ENCODE data around the gene CALCOCO1. TPM values are rescaled to one million over a fixed set of nuclear protein-coding genes. Genes with fewer than 3 reads are reported as not detected.
"Not testable (repeated sequence)": the region's sequence is repeated elsewhere in the genome, so short reads cannot be mapped to it uniquely, and the experiment has no call there.

The CALCOCO1 gene
- total and polyA plus RNA-seq, 8 donors, result 74.8 to 186 (median 134) TPM

GRCh38 chr12:53683983-53684382, 43.3 kb downstream of the CALCOCO1 start:
- H3K27ac ChIP-seq, result no peak overlapping the region
- no peak for TF ChIP-seq CTCF (IDR thresholded peaks at IDR 0.05)
- no peak overlapping the region for H3K4me3 ChIP-seq
- no peaks in the 10 kb centered on the region for H3K27me3 ChIP-seq
- intact Hi-C loops (cut with DNase I), result no loop called here
- no peaks in the 10 kb centered on the region for H3K9me3 ChIP-seq
- no peaks in the 10 kb centered on the region for H3K36me3 ChIP-seq
- DNase-seq (no peak), ATAC-seq (no peak)
- H3K4me1 ChIP-seq, result no peaks in the 10 kb centered on the region

GRCh38 chr12:53683494-53683893, 43.8 kb downstream of the CALCOCO1 start:
- intact Hi-C loops (cut with DNase I), result no loop called here
- Histone ChIP-seq H3K9me3 (no peaks in the 10 kb centered on the region), H3K27ac (no peak overlapping the region), H3K4me3 (no peak overlapping the region), H3K4me1 (no peaks in the 10 kb centered on the region), H3K27me3 (peaks cover 0 to 4% of the 10 kb centered on the region in 2 donors), H3K36me3 (no peaks in the 10 kb centered on the region)
- ATAC-seq (no peak), DNase-seq (no peak)
- TF ChIP-seq CTCF (IDR thresholded peaks at IDR 0.05), result no peak

- ATAC-seq; H3K36me3 ChIP-seq; intact Hi-C loops (cut with DNase I); H3K9me3 ChIP-seq; H3K4me3 ChIP-seq; DNase-seq; H3K27ac ChIP-seq: not testable (repeated sequence)
- peaks cover 0 to 19% of the 10 kb centered on the region in 2 donors for H3K27me3 ChIP-seq
- peaks cover 8 to 20% of the 10 kb centered on the region in 2 donors for H3K4me1 ChIP-seq
These were observed 47.2 kb downstream of the CALCOCO1 start for GRCh38 chr12:53680061-53680460.

GRCh38 chr12:53677800-53678148, 49.5 kb downstream of the CALCOCO1 start:
- no peak for ATAC-seq
- peak overlapping the region; percentile 89 to 93 for H3K27ac ChIP-seq
- DNase-seq, result no peak
- TF ChIP-seq CTCF (IDR thresholded peaks at IDR 0.05), result no peak
- peak overlapping the region in 1 of 2 donors; percentile 74 for H3K4me3 ChIP-seq
- H3K4me1 ChIP-seq, result peaks cover 14 to 36% of the 10 kb centered on the region in 2 donors
- H3K36me3 ChIP-seq, result peaks cover 0 to 11% of the 10 kb centered on the region in 2 donors
- no peaks in the 10 kb centered on the region for H3K9me3 ChIP-seq
- intact Hi-C loops (cut with DNase I), result loop anchor here in 1 of 2 donors (5.0 kb wide), 1 partner anchor 135 kb away; no protein-coding TSS in a partner anchor
- H3K27me3 ChIP-seq, result peaks cover 0 to 19% of the 10 kb centered on the region in 2 donors

GRCh38 chr12:53677016-53677799, 50.0 kb downstream of the CALCOCO1 start:
- Histone ChIP-seq H3K27me3 (peaks cover 0 to 19% of the 10 kb centered on the region in 2 donors), H3K4me3 (peak overlapping the region; percentile 21 to 74), H3K27ac (peak overlapping the region; percentile 89 to 93), H3K9me3 (no peaks in the 10 kb centered on the region), H3K36me3 (peaks cover 0 to 17% of the 10 kb centered on the region in 2 donors), H3K4me1 (peaks cover 14 to 40% of the 10 kb centered on the region in 2 donors)
- DNase-seq (peak in 1 of 4 donors; percentile 82), ATAC-seq (peak; percentile 0)
- intact Hi-C loops (cut with DNase I), result loop anchor here in 1 of 2 donors (5.0 kb wide), 1 partner anchor 135 kb away; no protein-coding TSS in a partner anchor
- no peak for TF ChIP-seq CTCF (IDR thresholded peaks at IDR 0.05)

Measured in left lung (tissue), 10 donors.